HuH-7.5 (cell line): ENCODE data around the gene FARS2.

Experiments used
- DNase-seq: peaks from one replicate; pipeline ENCODE4 v3.0.0; 2011; ENCODE audit warnings: low spot score

Gene FARS2

GRCh38 chr6:5378331-5378730, 117.0 kb downstream of the FARS2 start:
- DNase-seq: no peak

GRCh38 chr6:5379647-5380242, 118.4 kb downstream of the FARS2 start:
- DNase-seq: peak; percentile 6

- no peak for DNase-seq
These were observed 122.5 kb downstream of the FARS2 start for GRCh38 chr6:5383856-5384255.

- no peak for DNase-seq
These were observed 123.0 kb downstream of the FARS2 start for GRCh38 chr6:5384276-5384675.

- no peak for DNase-seq
These were observed 127.0 kb downstream of the FARS2 start for GRCh38 chr6:5388326-5388725.

GRCh38 chr6:5389086-5389745, 127.9 kb downstream of the FARS2 start:
- DNase-seq: no peak

- no peak for DNase-seq
These were observed 128.9 kb downstream of the FARS2 start for GRCh38 chr6:5390177-5390576.

GRCh38 chr6:5394280-5394679, 133.0 kb downstream of the FARS2 start:
- no peak for DNase-seq

GRCh38 chr6:5395719-5396118, 134.4 kb downstream of the FARS2 start:
- DNase-seq: no peak

- peak; percentile 6 for DNase-seq
These were observed 137.2 kb downstream of the FARS2 start for GRCh38 chr6:5398530-5398929.

- no peak for DNase-seq
These were observed 138.1 kb downstream of the FARS2 start for GRCh38 chr6:5399391-5399790.

- no peak for DNase-seq
These were observed 140.8 kb downstream of the FARS2 start for GRCh38 chr6:5401845-5402738.

GRCh38 chr6:5403076-5403475, 141.8 kb downstream of the FARS2 start:
- DNase-seq: no peak

GRCh38 chr6:5403609-5404008, 142.3 kb downstream of the FARS2 start:
- DNase-seq: no peak

- DNase-seq: no peak
These were observed 144.7 kb downstream of the FARS2 start for GRCh38 chr6:5405976-5406375.

- no peak for DNase-seq
These were observed 150.1 kb downstream of the FARS2 start for GRCh38 chr6:5411414-5411813.

GRCh38 chr6:5412017-5412416, 150.7 kb downstream of the FARS2 start:
- no peak for DNase-seq

- DNase-seq: no peak
These were observed 151.3 kb downstream of the FARS2 start for GRCh38 chr6:5412663-5413062.

GRCh38 chr6:5416250-5416649, 154.9 kb downstream of the FARS2 start:
- no peak for DNase-seq

- DNase-seq: peak; percentile 4
These were observed 161.1 kb downstream of the FARS2 start for GRCh38 chr6:5422321-5422915.

GRCh38 chr6:5423251-5423650, 161.9 kb downstream of the FARS2 start:
- DNase-seq: no peak

GRCh38 chr6:5424726-5425125, 163.4 kb downstream of the FARS2 start:
- no peak for DNase-seq

GRCh38 chr6:5425267-5425666, 164.0 kb downstream of the FARS2 start:
- DNase-seq: no peak
